Suprapubic skin (tissue), 4 donors: ENCODE results near the gene CD300A.

ENCODE experiments used
- CTCF ChIP-seq, 2 donors: fragments of 200-600 bp in 1 of 2; fragments of 450-650 bp in 1 of 2; sonication (generic) in 1 of 2; IDR thresholded peaks; one replicate each; pipeline ENCODE4 v1.5.1; 2016 to 2019; ENCODE audit warnings: antibody characterized with exemption in 2 of 2, mild to moderate bottlenecking in 1 of 2, moderate library complexity in 1 of 2
- EP300 ChIP-seq: sonication (generic); formaldehyde crosslinking; IDR thresholded peaks from one replicate; pipeline ENCODE4 v1.6.1; 2017; ENCODE audit warnings: antibody characterized with exemption
- POLR2A ChIP-seq, 2 donors: fragments of 450-650 bp; IDR thresholded peaks; one replicate each; pipeline ENCODE4 v1.6.1; 2017; ENCODE audit warnings: antibody characterized with exemption in 2 of 2, mild to moderate bottlenecking in 2 of 2, moderate library complexity in 2 of 2
- POLR2AphosphoS5 ChIP-seq, 3 donors: sonication (generic); formaldehyde crosslinking; IDR thresholded peaks; one replicate each; pipeline ENCODE4 v1.6.1; 2017; ENCODE audit warnings: antibody characterized with exemption in 3 of 3

- TF ChIP-seq CTCF (IDR thresholded peaks at IDR 0.05) (no peak), POLR2A (IDR thresholded peaks at IDR 0.05) (no peak), EP300 (no peak), POLR2AphosphoS5 (IDR thresholded peaks at IDR 0.05) (no peak)
Observed at GRCh38 chr17:74523308-74523707, 56.9 kb downstream of the CD300A start.
